Colon (tissue), 2 donors: Measurements from ENCODE around the gene ASXL2.
A peak's percentile ranks its signal among the peaks of the same experiment; 100 is the strongest.

Experiments used
- FAIRE-seq: peaks from 2 replicates; lab custom pipeline; 2012; peaks lifted over from hg19 to GRCh38; lab: Jason Lieb, UNC
- donor health status: control.
- donor health status: control.

The ASXL2 gene

DNA sequence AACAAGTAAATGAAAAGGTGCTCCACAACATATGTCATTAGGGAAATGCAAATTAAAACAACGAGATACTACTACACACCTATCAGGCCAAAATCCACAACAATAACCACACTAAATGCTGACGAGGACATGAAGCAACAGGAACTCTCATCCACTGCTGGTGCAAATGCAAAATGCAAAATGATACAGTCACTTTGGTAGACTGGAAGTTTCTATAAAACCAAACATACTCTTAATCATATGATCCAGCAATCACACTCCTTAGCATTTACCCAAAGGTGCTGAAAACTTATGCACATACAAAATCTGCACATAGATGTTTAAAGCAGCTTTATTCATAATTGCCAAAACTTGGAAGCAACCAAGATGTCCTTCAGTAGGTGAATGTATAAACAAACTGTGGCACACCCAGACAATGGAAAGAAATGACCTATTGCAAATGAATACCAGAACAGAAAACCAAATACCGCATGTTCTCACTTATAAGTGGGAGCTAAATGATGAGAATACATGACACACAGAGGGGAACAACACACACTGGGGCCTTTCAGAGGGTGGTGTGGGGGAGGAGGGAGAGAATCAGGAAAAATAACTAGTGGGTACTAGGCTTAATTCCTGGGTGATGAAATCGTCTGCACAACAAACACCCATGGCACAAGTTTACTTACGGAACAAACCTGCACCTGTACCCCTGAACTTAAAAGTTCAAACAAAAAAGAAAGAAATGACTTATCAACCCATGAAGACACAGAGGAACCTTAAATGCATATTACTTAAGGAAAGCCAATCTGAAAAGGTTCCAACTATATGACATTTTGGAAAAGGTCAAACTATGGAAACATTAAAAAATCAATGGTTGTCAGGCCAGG lies 80.4 kb downstream of the ASXL2 start:
- no peak for FAIRE-seq

- FAIRE-seq: peak; percentile 47
Observed at GRCh38 chr2:25794544-25795276, 83.6 kb downstream of the ASXL2 start.

DNA sequence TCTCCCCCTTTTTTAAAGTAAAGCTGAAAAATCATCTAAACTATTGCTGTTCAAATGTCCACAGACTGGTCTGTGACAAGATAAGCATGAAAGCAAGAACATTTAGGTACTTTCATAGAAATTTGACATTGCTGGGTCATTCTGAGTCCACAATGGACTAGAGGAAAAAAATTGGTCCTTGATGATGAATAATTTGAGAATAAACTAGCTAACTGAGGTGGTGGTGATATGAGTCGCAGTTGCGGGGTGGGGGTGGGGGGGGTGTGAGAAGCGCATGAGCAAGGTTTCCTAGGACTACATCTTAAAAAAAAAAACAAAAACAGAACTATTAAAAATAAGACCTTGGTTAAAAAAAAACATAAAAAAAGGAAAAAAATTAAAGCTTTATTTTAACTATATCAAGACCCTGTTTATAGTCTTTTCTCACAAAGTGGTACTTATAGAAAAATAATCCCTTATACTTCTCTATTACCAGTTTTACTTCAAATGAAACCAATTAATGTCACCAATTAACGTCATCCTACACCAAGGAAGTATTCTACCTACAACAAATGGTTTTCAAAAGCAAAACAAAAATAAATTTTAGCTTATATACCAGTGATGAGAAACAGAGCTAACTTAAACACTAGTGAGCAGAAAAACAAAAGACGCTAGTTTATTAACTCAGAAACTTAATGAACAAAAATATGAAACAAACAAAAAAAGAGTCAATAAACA lies 88.1 kb downstream of the ASXL2 start:
- peak; percentile 43 for FAIRE-seq

DNA sequence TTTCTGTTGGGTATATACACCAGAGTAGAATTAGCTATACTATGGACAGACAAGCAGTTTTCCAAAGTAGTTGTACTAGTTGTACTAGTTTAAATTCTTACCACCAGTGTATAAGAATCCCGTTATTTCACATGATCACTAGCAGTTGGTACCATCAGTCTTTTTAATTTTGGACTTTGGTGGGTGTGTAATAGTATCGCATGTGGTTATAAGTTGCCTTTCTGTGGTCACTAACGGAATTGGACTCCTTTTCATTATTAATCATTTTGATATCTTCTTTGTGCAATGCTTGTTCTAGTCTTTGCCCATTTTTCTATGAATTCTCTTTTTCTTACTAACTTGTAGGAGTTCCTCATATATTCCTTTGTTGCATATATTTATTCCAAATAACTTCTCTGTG lies 89.8 kb downstream of the ASXL2 start:
- no peak for FAIRE-seq

DNA sequence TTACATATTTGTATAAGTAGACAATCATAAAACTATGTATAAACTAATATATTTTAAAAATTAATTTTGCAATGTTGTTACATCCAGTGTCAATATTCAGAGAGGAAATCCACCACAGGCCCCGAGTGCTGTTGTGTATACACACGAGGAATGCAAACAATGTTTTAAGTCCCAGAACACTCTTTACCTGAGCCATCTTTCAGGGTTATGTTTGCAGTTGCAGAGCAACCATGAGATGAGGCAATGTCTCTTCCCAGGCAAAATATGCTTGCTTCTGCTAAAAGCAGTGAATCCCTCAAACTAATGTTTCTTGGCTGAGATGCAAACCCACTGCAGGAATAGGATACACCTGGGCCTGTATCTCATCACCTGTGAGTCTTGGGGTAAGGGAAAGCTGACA lies 91.3 kb downstream of the ASXL2 start:
- FAIRE-seq: no peak

DNA sequence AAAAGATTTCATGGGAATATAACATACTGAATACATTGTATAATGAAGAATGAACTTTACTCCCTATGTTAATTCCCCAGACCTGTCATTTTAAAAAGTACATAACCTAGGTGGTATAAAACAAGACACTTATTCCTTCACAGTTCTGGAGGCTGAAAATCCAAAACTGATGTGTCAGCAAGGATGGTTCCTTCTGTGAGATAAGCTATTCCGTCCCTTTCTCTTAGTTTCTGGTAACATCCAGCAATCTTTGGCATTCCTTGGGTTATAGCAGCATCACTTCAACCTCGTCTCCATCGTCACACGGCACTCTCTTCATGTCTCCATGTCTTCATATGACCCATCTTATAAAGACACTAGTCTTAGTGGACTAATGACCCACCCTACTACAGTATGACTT lies 93.9 kb downstream of the ASXL2 start:
- no peak for FAIRE-seq

GRCh38 chr2:25777077-25777476 lies 101.2 kb downstream of the ASXL2 start:
- FAIRE-seq: no peak

GRCh38 chr2:25772078-25772477 lies 106.2 kb downstream of the ASXL2 start:
- FAIRE-seq: no peak

GRCh38 chr2:25763575-25763974 lies 114.7 kb downstream of the ASXL2 start:
- no peak for FAIRE-seq

GRCh38 chr2:25760297-25760696 lies 118.0 kb downstream of the ASXL2 start:
- no peak for FAIRE-seq

GRCh38 chr2:25758348-25758747 lies 119.9 kb downstream of the ASXL2 start:
- no peak for FAIRE-seq

GRCh38 chr2:25757906-25758305 lies 120.4 kb downstream of the ASXL2 start:
- FAIRE-seq: no peak

DNA sequence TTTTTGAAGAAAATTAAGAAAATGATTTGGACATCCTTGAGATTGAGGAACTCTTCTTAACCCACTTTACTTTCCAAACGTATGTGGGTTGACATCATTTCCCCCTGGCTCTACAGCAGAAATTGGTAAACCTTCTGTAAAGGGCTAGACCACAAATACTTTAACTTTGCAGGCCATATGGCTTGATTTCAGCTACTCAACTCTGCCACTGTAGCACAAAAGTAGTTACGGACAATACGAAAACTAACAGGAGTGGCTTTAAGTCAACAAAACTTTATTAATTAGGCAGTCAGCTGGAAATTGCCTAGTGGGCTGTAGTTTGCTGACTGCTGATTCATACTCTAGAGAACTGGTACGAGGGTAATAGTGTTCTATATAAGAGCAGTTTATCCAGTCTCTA lies 121.8 kb downstream of the ASXL2 start:
- FAIRE-seq: no peak

GRCh38 chr2:25749676-25750075 lies 128.6 kb downstream of the ASXL2 start:
- FAIRE-seq: no peak

DNA sequence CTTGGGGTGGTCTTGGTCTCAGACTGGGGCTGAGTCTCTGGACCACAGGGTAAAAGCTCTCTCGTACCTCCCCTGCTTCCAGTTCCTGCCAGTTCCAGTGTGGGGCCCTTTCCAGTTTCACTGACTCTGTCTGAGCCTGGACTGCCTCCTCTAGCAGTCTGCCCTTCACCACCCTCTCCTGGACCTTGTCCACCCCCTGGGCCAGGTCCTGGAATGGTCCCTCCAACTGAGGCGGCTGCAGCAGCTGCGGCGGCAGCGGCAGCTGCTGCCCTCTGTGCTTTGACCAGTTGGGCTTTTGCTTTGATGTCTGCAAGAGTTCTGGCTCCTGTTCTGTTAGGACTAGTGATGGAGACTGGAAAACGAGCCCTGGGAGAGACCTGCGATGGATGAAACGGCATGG lies 134.2 kb downstream of the ASXL2 start:
- FAIRE-seq: no peak

DNA sequence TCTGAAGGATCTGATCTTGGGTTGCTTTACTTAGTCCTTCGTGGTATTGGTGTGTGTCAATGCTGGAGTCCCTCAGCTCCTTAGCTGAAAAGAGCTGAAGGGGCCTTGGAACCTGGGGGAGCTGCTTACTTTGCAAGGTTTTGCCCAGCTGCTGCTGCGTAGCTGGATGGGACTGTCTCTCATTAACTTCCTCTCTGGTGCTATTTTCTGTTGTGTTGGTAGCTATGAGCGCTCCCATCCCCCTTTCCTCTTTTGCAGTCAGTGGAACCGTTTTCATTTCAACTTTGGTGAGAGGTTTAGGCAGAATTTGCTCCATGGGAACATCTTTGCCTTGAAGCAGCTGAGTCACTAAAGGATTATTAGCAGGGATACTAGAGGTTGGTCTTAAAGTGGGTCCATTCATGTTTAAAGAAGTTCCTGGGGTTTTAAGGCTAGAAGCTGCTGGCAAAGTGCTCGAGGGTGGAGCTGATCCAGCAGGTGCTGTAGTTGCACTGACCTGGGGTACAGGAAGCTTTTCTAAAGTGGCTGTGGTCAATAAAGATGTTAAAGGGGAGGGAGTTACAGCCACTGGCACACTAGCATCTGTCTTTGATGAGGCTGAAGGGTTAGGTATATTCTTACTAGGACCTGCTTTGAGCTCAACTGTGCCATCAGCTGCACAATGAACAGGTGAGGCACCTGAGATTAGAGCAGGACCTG lies 135.0 kb downstream of the ASXL2 start:
- FAIRE-seq: no peak

DNA sequence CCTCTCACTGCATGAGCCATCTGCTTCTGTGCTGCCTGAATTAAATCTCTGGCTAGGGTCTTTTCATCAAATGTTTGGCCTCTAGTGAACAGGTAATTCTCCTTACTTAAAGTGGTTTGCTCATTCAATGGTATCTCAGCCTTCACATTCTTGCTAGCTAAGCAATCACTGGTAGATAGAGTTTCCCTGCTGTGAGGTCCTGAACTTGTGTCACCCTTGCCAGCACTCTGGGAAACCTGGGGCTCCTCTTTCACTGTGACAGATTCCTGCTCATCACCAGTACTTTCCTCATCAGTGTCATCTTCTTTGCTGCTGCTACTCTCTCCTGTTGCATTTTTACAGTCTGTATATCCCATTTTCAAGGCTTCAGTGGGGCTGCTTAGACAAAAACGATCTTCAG lies 135.8 kb downstream of the ASXL2 start:
- no peak for FAIRE-seq

DNA sequence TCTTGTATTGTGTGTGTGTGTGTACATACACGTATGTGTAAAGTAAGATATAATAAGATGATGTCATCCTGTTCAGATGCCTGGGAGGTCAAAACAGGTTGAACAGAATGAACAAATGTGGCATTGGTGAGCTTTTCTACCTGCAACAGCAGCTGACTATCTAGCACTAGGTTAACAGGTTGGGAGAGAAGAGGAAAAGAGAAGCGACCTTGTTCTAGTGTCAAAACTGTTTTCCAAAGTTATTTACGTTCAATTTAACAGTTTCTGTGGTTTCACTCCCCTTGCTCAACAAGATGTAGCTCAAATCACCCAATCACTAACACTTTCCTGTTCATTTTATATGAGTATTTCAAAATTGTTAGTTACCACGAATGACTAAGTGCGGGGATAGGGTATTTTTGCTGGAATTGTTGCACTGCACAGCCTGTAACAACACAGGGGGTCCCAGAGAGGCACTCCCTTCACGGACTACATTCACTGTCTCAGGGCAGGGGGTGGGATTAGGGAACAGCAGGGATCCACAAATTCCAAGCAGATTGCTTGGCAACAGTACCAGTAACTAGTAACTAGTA lies 137.4 kb downstream of the ASXL2 start:
- FAIRE-seq: no peak

- no peak for FAIRE-seq
Observed at GRCh38 chr2:25738383-25739343, 139.6 kb downstream of the ASXL2 start.

DNA sequence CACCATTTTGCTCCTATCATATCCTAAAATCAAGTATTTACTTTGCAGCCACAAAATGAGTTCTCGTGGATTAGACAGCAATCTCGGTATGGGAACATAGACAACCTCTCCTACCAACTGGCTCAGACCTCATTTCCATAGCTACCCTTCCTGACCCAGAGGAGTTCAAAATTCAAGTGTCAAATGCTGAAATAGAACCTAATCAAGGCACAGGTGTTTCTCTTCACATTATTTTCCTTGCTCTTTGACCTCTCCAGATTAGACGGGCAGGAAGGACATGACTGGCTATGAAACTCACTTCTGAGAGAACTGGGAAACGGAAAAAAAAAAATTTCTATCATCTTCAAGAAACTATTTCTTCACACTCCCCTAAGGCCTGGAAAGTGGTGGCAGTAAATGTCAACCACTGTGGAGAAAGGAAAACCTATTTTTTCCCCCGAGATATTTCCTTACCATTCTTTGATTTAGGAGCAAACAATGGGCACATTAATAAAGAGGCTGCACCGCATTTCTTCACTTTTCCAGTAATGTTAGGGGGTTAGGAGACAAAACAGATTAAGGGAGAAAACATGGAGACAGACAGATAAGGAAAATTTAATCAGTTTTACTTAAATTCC lies 141.3 kb downstream of the ASXL2 start:
- no peak for FAIRE-seq
